Astrocyte of the cerebellum (primary cell): Measurements from ENCODE around the gene JPT2.

Experiments
- DNase-seq: peaks from one replicate; pipeline ENCODE4 v3.0.0-alpha.2; 2011; ENCODE audit warnings: low read depth
- H3K4me3 ChIP-seq: 2 replicates; pipeline ENCODE4 v1.5.1; 2011; ENCODE audit warnings: mild to moderate bottlenecking, low read depth, low read length, moderate library complexity
- in situ Hi-C: cut with HindIII; loops from 2 replicates; pipeline ENCODE4 v1.10.0; 2017; ENCODE audit warnings: low sequenced_read_pairs
- TF ChIP-seq, protein P1 (sequence below): IDR thresholded peaks from 2 replicates; pipeline ENCODE4 v1.5.1; 2012; ENCODE audit warnings: low read length, low read depth, moderate library complexity, mild to moderate bottlenecking; ENCODE audit errors: missing control alignments

The JPT2 gene

DNA sequence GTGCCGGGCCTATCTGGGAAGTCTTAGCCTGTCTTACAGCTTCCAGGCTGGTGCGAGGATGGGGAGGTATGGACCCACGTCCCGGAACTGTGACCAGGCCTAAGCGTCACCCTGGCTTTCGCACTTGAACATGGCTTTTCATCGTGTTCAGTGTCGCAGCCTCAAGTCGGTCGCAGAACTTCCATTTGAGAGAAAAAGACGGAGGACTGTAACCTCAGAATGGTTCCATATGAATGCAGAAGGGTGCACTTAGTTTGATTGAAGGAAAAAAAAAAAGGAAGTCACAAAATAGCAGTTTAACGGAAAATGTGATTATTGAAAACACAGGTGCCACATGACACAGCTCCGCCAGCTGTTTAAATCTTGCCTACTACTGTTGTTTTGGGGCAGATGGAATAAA, 30.2 kb upstream of the JPT2 start:
- no peak for DNase-seq
- in situ Hi-C loops, result no loop called here
- TF ChIP-seq, protein P1, sequence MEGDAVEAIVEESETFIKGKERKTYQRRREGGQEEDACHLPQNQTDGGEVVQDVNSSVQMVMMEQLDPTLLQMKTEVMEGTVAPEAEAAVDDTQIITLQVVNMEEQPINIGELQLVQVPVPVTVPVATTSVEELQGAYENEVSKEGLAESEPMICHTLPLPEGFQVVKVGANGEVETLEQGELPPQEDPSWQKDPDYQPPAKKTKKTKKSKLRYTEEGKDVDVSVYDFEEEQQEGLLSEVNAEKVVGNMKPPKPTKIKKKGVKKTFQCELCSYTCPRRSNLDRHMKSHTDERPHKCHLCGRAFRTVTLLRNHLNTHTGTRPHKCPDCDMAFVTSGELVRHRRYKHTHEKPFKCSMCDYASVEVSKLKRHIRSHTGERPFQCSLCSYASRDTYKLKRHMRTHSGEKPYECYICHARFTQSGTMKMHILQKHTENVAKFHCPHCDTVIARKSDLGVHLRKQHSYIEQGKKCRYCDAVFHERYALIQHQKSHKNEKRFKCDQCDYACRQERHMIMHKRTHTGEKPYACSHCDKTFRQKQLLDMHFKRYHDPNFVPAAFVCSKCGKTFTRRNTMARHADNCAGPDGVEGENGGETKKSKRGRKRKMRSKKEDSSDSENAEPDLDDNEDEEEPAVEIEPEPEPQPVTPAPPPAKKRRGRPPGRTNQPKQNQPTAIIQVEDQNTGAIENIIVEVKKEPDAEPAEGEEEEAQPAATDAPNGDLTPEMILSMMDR, result no peak
- H3K4me3 ChIP-seq, result no peak overlapping the region

DNA sequence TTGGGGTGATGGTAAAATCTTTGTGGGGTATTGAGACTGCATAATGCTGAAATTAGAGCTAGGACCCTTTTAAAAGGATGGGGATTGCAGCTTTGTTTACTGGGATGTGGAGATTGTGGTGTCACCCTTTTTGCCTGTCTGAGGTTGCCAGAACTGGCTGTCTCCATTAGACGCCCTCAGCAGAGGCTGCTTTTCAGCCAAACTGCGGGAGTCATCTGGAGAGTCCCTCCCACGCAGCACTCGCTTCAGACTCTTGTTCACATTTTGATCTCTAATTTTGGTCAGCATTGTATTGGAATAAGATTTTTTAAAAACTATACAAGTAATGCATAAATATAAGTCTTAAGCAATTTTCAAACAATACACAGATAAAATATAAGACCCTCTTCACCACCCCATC, 27.9 kb upstream of the JPT2 start:
- no peak overlapping the region for H3K4me3 ChIP-seq
- in situ Hi-C loops, result no loop called here
- no peak for DNase-seq
- TF ChIP-seq, protein P1, result no peak

DNA sequence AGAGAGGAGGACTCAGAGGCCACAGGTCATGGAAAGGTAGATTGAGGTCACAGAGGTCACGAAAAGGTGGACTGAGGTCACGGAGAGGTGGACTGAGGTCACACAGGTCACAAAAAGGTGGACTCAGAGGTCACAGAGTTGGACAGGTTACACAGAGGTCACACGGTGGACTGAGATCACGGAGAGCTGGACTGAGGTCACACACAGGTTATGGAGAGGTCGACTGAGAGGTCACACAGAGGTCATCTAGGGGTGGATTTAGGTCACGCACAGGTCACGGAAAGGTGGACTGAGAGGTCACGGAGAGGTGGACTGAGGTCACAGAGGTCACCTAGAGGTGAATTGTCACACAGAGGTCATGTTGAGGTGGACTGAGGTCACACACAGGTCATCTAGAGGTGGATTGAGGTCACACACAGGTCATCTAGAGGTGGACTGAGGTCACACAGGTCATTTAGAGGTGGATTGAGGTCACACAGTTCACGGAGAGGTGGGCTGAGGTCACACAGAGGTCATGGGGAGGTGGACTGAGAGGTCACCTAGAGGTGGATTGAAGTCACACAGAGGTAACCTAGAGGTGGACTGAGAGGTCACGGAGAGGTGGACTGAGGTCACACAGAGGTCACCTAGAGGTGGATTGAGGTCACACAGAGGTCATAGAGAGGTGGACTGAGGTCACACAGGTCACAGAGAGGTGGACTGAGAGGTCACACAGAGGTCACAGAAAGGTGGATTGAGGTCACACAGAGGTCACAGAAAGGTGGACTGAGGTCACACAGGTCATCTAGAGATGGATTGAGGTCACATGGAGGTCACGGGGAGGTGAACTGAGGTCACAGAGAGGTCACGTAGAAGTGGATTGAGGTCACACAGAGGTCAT, 26.7 kb upstream of the JPT2 start:
- in situ Hi-C loops, result no loop called here
- H3K4me3 ChIP-seq, result no peak overlapping the region
- TF ChIP-seq, protein P1, result no peak
- DNase-seq, result no peak

DNA sequence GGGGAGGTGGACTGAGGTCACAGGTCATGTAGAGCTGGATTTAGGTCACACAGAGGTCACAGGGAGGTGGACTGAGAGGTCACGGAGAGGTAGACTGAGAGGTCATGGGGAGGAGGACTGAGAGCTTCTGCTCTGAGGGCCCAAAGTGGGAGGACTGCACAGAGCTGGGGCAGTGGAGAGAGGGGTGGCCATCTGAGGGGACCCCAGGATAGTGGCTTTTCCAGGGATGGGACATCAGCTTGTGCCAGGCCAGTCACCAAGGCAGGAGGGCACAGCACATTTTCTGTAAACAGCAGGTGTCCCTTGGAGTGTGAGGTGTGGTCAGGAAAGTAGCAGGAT, 26.1 kb upstream of the JPT2 start:
- TF ChIP-seq, protein P1, result no peak
- in situ Hi-C loops, result no loop called here
- DNase-seq, result no peak
- H3K4me3 ChIP-seq, result no peak overlapping the region

DNA sequence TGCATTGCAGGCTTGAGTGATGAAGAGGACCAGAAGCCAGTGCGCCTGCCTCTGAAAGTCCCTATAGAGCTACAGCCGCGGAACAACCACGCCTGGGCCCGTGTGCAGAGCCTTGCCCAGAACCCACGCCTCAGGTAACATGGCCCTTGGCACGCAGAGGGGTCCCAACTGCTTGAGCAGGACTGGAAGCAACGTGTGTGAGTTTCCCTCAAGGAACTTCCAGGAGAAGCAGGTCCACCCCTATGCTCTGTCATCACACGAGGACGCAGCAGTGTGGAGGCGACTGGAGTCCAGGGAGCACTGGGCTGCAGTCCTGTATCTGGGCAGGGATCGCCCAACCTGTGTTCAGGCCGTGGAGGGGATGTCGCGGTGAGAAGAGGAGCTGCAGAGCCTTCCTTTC, 25.1 kb upstream of the JPT2 start:
- no peak for DNase-seq
- in situ Hi-C loops, result no loop called here
- H3K4me3 ChIP-seq, result no peak overlapping the region
- TF ChIP-seq, protein P1, result no peak

DNA sequence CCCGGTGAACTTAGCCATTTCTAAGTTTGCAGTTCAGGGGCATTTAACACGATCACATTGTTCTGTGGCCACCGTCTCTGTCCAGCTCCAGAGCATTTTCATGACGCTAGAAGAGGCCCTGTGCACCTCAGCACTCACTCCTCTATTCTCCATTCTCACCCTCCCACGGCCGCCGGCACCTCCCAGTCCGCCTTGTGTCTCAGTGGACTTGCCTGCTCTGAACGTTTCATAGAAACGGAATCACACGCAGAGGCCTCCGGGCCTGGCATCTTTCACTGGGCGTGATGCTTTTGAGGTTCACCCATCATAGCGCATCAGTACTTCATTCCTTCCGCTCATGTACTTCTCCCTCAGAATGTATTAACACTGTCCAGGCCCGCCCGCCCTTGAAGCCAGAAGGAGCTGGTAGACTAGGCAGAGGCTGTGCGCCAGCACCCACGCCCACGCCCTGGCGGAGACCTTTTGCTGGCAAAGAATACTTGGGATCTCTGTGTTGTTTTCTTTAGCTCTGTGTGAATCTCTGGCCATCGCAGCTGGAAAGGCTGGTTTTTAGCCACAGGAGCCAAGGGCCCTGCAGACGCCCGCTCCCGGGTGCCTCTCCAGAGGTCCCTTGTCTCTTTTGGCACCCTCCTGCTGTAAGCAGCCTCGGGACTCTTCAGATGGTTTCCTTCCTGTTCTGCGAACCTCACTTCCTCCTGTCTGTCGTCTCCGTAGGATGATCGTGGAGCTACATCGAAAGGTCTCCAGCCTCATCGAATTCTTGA, 23.4 kb upstream of the JPT2 start:
- TF ChIP-seq, protein P1, result no peak
- DNase-seq, result no peak
- in situ Hi-C loops, result no loop called here
- no peak overlapping the region for H3K4me3 ChIP-seq
